A673 (cell line): ENCODE measurements around the gene CUBN.

Source experiments
- CTCF ChIP-seq: fragments of 300-800, 200-600 bp; sonication (generic); conservative IDR thresholded peaks from 2 replicates; pipeline ENCODE4 v1.5.1; 2017; ENCODE audit warnings: low read depth, mild to moderate bottlenecking, antibody characterized with exemption, low read length, moderate library complexity, mixed read lengths
- EZH2 ChIP-seq: fragments of 200-600 bp; sonication (generic); IDR thresholded peaks from 2 replicates; pipeline ENCODE4 v1.6.1; 2017; ENCODE audit warnings: borderline replicate concordance, low read depth, mild to moderate bottlenecking, mixed read lengths, antibody characterized with exemption, low read length; ENCODE audit not compliant: poor library complexity, severe bottlenecking

DNA sequence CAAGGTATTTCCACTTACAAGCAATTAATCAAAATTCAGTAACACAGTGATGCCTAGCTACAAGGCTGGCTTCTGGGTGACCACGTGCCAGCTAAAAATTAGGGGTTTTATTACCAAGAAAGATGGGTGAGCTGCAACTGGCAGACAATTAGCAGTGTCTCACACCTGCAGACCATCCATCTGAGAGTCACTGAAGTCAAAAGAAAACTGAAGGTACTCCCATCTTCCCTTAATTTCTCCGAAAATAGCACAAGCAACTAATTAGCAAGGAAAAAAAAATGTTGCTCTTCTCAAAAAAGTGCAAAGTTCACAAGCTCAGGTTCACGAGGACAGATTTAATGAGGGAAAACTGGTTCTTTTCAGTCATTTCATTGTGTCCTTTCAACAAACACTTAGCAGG lies 340.8 kb downstream of the CUBN start:
- no peak for TF ChIP-seq CTCF
- TF ChIP-seq EZH2: no peak
